ENCODE measurements around the gene PNRC1.

The PNRC1 gene

GRCh38 chr6:89133981-89134380 lies 53.4 kb downstream of the PNRC1 start:
- H3K4me3 ChIP-seq (replicated peaks; ENCODE audit: low read depth, low read length), result no peak overlapping the region
- no peak for DNase-seq (ENCODE audit: extremely low read depth, low read depth)
- no peak for TF ChIP-seq CTCF (IDR thresholded peaks at IDR 0.05; ENCODE audit: low read depth, low read length, missing control alignments)

GRCh38 chr6:89134723-89135122 lies 54.2 kb downstream of the PNRC1 start:
- no peak overlapping the region for H3K4me3 ChIP-seq (replicated peaks; ENCODE audit: low read depth, low read length)
- TF ChIP-seq CTCF (IDR thresholded peaks at IDR 0.05; ENCODE audit: low read depth, low read length, missing control alignments), result no peak
- no peak for DNase-seq (ENCODE audit: extremely low read depth, low read depth)

Measured in HFF-Myc (cell line).